H9 (cell line): Measurements from ENCODE around the gene HSD17B12. TPM values are rescaled to one million over a fixed set of nuclear protein-coding genes. Genes with fewer than 3 reads are reported as not detected.

ENCODE experiments used
- DNase-seq: peaks from one replicate; pipeline ENCODE4 v3.0.0-alpha.2; 2017
- H2AFZ ChIP-seq: one replicate; pipeline ENCODE4 v1.6.1; 2013; ENCODE audit warnings: mild to moderate bottlenecking, low read length, control low read depth, moderate library complexity
- H2AK5ac ChIP-seq: 2 replicates; pipeline ENCODE4 v1.6.1; 2013; ENCODE audit warnings: low read length, control low read depth, mixed read lengths; ENCODE audit not compliant: insufficient read length
- H2BK120ac ChIP-seq: one replicate; pipeline ENCODE4 v1.6.1; 2013; ENCODE audit warnings: low read depth, mild to moderate bottlenecking, low read length, control low read depth, inconsistent platforms; ENCODE audit not compliant: poor library complexity, severe bottlenecking
- H2BK12ac ChIP-seq: 2 replicates; pipeline ENCODE4 v1.6.1; 2013; ENCODE audit warnings: low read length, control low read depth, mixed read lengths, low read depth; ENCODE audit not compliant: insufficient read length
- H2BK15ac ChIP-seq: 2 replicates; pipeline ENCODE4 v1.6.1; 2013; ENCODE audit warnings: low read depth, low read length, control low read depth
- H2BK20ac ChIP-seq: one replicate; pipeline ENCODE4 v1.6.1; 2013; ENCODE audit warnings: low read depth, mild to moderate bottlenecking, low read length, control low read depth, inconsistent platforms; ENCODE audit not compliant: poor library complexity, severe bottlenecking
- H2BK5ac ChIP-seq: 2 replicates; pipeline ENCODE4 v1.6.1; 2013; ENCODE audit warnings: low read length, control low read depth, mixed read lengths; ENCODE audit not compliant: insufficient read length
- H3K14ac ChIP-seq: 2 replicates; pipeline ENCODE4 v1.6.1; 2013; ENCODE audit warnings: low read length, control low read depth; ENCODE audit not compliant: insufficient read depth
- H3K18ac ChIP-seq: 2 replicates; pipeline ENCODE4 v1.6.1; 2013; ENCODE audit warnings: low read depth, mild to moderate bottlenecking, mixed read lengths, low read length, control low read depth; ENCODE audit not compliant: insufficient read length
- H3K23ac ChIP-seq: 2 replicates; pipeline ENCODE4 v1.6.1; 2013; ENCODE audit warnings: low read length, control low read depth, mixed read lengths, low read depth; ENCODE audit not compliant: insufficient read length
- H3K23me2 ChIP-seq: 2 replicates; pipeline ENCODE4 v1.6.1; 2013; ENCODE audit warnings: low read depth, mild to moderate bottlenecking, mixed read lengths, low read length, control low read depth; ENCODE audit not compliant: insufficient read length, poor library complexity, severe bottlenecking
- H3K27ac ChIP-seq: 2 replicates; pipeline ENCODE4 v1.5.1; 2013; ENCODE audit warnings: low read length, control low read depth, mixed read lengths, low read depth; ENCODE audit not compliant: insufficient read length
- H3K27me3 ChIP-seq: 2 replicates; pipeline ENCODE4 v1.6.1; 2013; ENCODE audit warnings: low read length, control low read depth, inconsistent platforms; ENCODE audit not compliant: insufficient read depth
- H3K4ac ChIP-seq: 2 replicates; pipeline ENCODE4 v1.6.1; 2013; ENCODE audit warnings: low read depth, mild to moderate bottlenecking, control low read depth, inconsistent platforms, low read length, moderate library complexity
- H3K4me1 ChIP-seq: 2 replicates; pipeline ENCODE4 v1.6.1; 2013; ENCODE audit warnings: low read length, control low read depth, inconsistent platforms; ENCODE audit not compliant: insufficient read depth
- H3K4me2 ChIP-seq: 2 replicates; pipeline ENCODE4 v1.6.1; 2013; ENCODE audit warnings: low read length, control low read depth, mixed read lengths; ENCODE audit not compliant: insufficient read length, insufficient read depth
- H3K56ac ChIP-seq: 2 replicates; pipeline ENCODE4 v1.6.1; 2013; ENCODE audit warnings: low read depth, mild to moderate bottlenecking, mixed read lengths, low read length, control low read depth; ENCODE audit not compliant: insufficient read length
- H3K79me1 ChIP-seq: 2 replicates; pipeline ENCODE4 v1.6.1; 2013; ENCODE audit warnings: low read depth, mild to moderate bottlenecking, moderate library complexity, low read length, control low read depth, inconsistent platforms; ENCODE audit not compliant: insufficient read depth, poor library complexity, severe bottlenecking
- H3K79me2 ChIP-seq: 2 replicates; pipeline ENCODE4 v1.6.1; 2013; ENCODE audit warnings: low read length, control low read depth, inconsistent platforms; ENCODE audit not compliant: insufficient read depth
- H3K9ac ChIP-seq: 2 replicates; pipeline ENCODE4 v1.6.1; 2013; ENCODE audit warnings: low read length, control low read depth, mixed read lengths; ENCODE audit not compliant: insufficient read length; ENCODE audit errors: extremely low read depth
- H3K9me3 ChIP-seq: one replicate; pipeline ENCODE4 v1.6.1; 2013; ENCODE audit warnings: low read depth, low read length, inconsistent platforms; ENCODE audit not compliant: control insufficient read depth
- H3T11ph ChIP-seq: one replicate; pipeline ENCODE4 v1.6.1; 2013; ENCODE audit warnings: mild to moderate bottlenecking, low read length, control low read depth, inconsistent platforms
- H4K20me1 ChIP-seq: one replicate; pipeline ENCODE4 v1.6.1; 2013; ENCODE audit not compliant: control insufficient read depth, insufficient read length, insufficient read depth
- H4K5ac ChIP-seq: 2 replicates; pipeline ENCODE4 v1.6.1; 2013; ENCODE audit warnings: low read depth, mild to moderate bottlenecking, mixed read lengths, low read length, control low read depth; ENCODE audit not compliant: insufficient read length
- H4K8ac ChIP-seq: replicated peaks from 2 replicates; pipeline ENCODE4 v1.6.1; 2013; ENCODE audit warnings: low read length, control low read depth, mixed read lengths, low read depth; ENCODE audit not compliant: insufficient read length
- H4K91ac ChIP-seq: 2 replicates; pipeline ENCODE4 v1.6.1; 2013; ENCODE audit warnings: low read depth, mild to moderate bottlenecking, moderate library complexity, mixed read lengths, low read length, control low read depth; ENCODE audit not compliant: insufficient read length
- H3K27ac Mint-ChIP-seq, 3 experiments: 2 replicates in 2 of 3; 3 replicates in 1 of 3; pipeline ENCODE4 v1.8.0; 2020 to 2021; ENCODE audit warnings: mixed read lengths in 3 of 3, mild to moderate bottlenecking in 1 of 3, moderate library complexity in 1 of 3
- H3K27me3 Mint-ChIP-seq: 2 replicates; pipeline ENCODE4 v1.8.0; 2021; ENCODE audit warnings: low read depth, mild to moderate bottlenecking, moderate library complexity, mixed read lengths
- H3K36me3 Mint-ChIP-seq, 3 experiments: 2 replicates in 2 of 3; 3 replicates in 1 of 3; pipeline ENCODE4 v1.8.0; 2020 to 2021; ENCODE audit warnings: low read depth in 3 of 3, mixed read lengths in 3 of 3; ENCODE audit not compliant: insufficient read depth in 1 of 3
- H3K4me1 Mint-ChIP-seq, 2 experiments: 2 replicates each; pipeline ENCODE4 v1.8.0; 2020; ENCODE audit warnings: mixed read lengths in 2 of 2
- H3K4me3 Mint-ChIP-seq, 2 experiments: 2 replicates in 1 of 2; 3 replicates in 1 of 2; pipeline ENCODE4 v1.8.0; 2020 to 2021; ENCODE audit warnings: mild to moderate bottlenecking in 2 of 2, mixed read lengths in 2 of 2, moderate library complexity in 1 of 2
- H3K9me3 Mint-ChIP-seq, 2 experiments: 2 replicates in 1 of 2; 3 replicates in 1 of 2; pipeline ENCODE4 v1.8.0; 2020; ENCODE audit warnings: mild to moderate bottlenecking in 2 of 2, mixed read lengths in 2 of 2, moderate library complexity in 1 of 2
- CTCF ChIP-seq: fragments of 200-600 bp; sonication (generic); conservative IDR thresholded peaks from 3 replicates; pipeline ENCODE4 v1.8.0; 2021; ENCODE audit warnings: antibody characterized with exemption, mild to moderate bottlenecking
- WGBS: extraction: QIAGEN DNeasy Blood & Tissue Kit; methylation state at CpG from one replicate; pipeline ENCODE4 v1.1.7; 2013; ENCODE audit warnings: missing lambda C conversion rate, low lambda C conversion rate, mixed read lengths; ENCODE audit not compliant: insufficient read length; ENCODE audit errors: extremely low coverage; 5-methylcytosine and 5-hydroxymethylcytosine counted together
- total RNA-seq: library from RNA; stranded (reverse); gene quantifications from 2 replicates; pipeline ENCODE4 v1.2.1, GENCODE V29; 2021

Gene HSD17B12
- total RNA-seq, 1 experiment from 2014 or later: 111 TPM

- Histone ChIP-seq H3K9me3 (no peaks in the 10 kb centered on the region), H3K56ac (no peak overlapping the region), H2AK5ac (no peak overlapping the region), H3K23ac (no peak overlapping the region), H3K14ac (no peak overlapping the region), H3K23me2 (no peaks in the 10 kb centered on the region), H3K79me2 (peaks cover 3% of the 10 kb centered on the region; the same call in 1 of the 2 replicates), H3K9ac (no peak overlapping the region), H2BK15ac (no peak overlapping the region), H4K91ac (no peak overlapping the region), H4K5ac (no peak overlapping the region), H2BK12ac (no peak overlapping the region), H2BK120ac (no peak overlapping the region), H3K18ac (no peak overlapping the region), H3K27ac (no peak overlapping the region), H3K27me3 (no peaks in the 10 kb centered on the region), H3K4me2 (no peak overlapping the region), H2AFZ (no peak overlapping the region), H3T11ph (no peak overlapping the region), H2BK5ac (no peak overlapping the region), H3K79me1 (no peaks in the 10 kb centered on the region), H4K8ac (no peak overlapping the region), H3K4me1 (no peaks in the 10 kb centered on the region), H4K20me1 (no peaks in the 10 kb centered on the region), H2BK20ac (no peak overlapping the region), H3K4ac (no peak overlapping the region)
- Mint-ChIP-seq H3K27me3 (no peaks in the 10 kb centered on the region), H3K9me3 (no peaks in the 10 kb centered on the region), H3K36me3 (peaks cover 19 to 34% (median 29%) of the 10 kb centered on the region in 3 experiments), H3K4me1 (peaks cover 5 to 6% of the 10 kb centered on the region in 2 experiments), H3K27ac (no peak overlapping the region), H3K4me3 (no peak overlapping the region)
- no CpG with 5 or more reads among the region's 4 CpGs for WGBS
- no peak for TF ChIP-seq CTCF
- no peak for DNase-seq
Measured at GRCh38 chr11:43751726-43752125, 71.2 kb downstream of the HSD17B12 start.
